WTC11 (cell line): ENCODE data around the gene SLC38A10. TPM values are rescaled to one million over a fixed set of nuclear protein-coding genes. Genes with fewer than 3 reads are reported as not detected.

ENCODE experiments used
- ATAC-seq: fragments of 200-7000 bp; cut with Tn5 transposase; 2 replicates; pipeline ENCODE4 v1.10.0; 2021; ENCODE audit warnings: mild to moderate bottlenecking, moderate library complexity
- CTCF ChIA-PET: fragments of 300-600 bp; sonication (Branson Sonifier 250); formaldehyde crosslinking; loops from one replicate; lab custom pipeline; 2021; ENCODE audit warnings: antibody characterized with exemption; lab: Charles Lee
- POLR2A ChIA-PET: fragments of 350-600 bp; sonication (Branson Sonifier 250); formaldehyde crosslinking; loops from one replicate; lab custom pipeline; 2021; ENCODE audit warnings: antibody characterized with exemption; lab: Charles Lee
- DNase-seq: peaks from one replicate; pipeline ENCODE4 v3.0.0; 2021; ENCODE audit warnings: low spot score
- H3K27ac Mint-ChIP-seq: 2 replicates; pipeline ENCODE4 v1.8.0; 2021; ENCODE audit warnings: mixed read lengths
- H3K27me3 Mint-ChIP-seq: 2 replicates; pipeline ENCODE4 v1.8.0; 2021; ENCODE audit warnings: low read depth, mild to moderate bottlenecking, moderate library complexity, mixed read lengths
- H3K36me3 Mint-ChIP-seq: 2 replicates; pipeline ENCODE4 v1.8.0; 2021; ENCODE audit warnings: mixed read lengths
- H3K4me1 Mint-ChIP-seq: 2 replicates; pipeline ENCODE4 v1.8.0; 2022; ENCODE audit warnings: mixed read lengths
- H3K4me3 Mint-ChIP-seq: 2 replicates; pipeline ENCODE4 v1.8.0; 2021; ENCODE audit warnings: mild to moderate bottlenecking, moderate library complexity, mixed read lengths
- H3K9me3 Mint-ChIP-seq: 2 replicates; pipeline ENCODE4 v1.8.0; 2021; ENCODE audit warnings: mixed read lengths
- ATF1 ChIP-seq: sonication (generic); formaldehyde crosslinking; IDR thresholded peaks from 2 replicates; pipeline ENCODE4 v1.8.1; 2023; ENCODE audit warnings: mild to moderate bottlenecking, moderate library complexity, missing genetic modification reagents
- CREM ChIP-seq: sonication (generic); formaldehyde crosslinking; IDR thresholded peaks from 2 replicates; pipeline ENCODE4 v1.8.1; 2022; ENCODE audit warnings: mild to moderate bottlenecking, missing genetic modification reagents, moderate library complexity
- FOXJ3 ChIP-seq: sonication (generic); formaldehyde crosslinking; IDR thresholded peaks from 2 replicates; pipeline ENCODE4 v1.9.0; 2021; ENCODE audit warnings: missing genetic modification reagents, mild to moderate bottlenecking, borderline replicate concordance
- GRHL2 ChIP-seq: fragments of 250-450 bp; sonication (Bioruptor Pico); IDR thresholded peaks from 2 replicates; pipeline ENCODE4 v1.8.0; 2022; ENCODE audit warnings: mild to moderate bottlenecking, moderate library complexity; ENCODE audit not compliant: insufficient replicate concordance, severe bottlenecking
- JAZF1 ChIP-seq: fragments of 250-450 bp; sonication (Bioruptor Pico); IDR thresholded peaks from 2 replicates; pipeline ENCODE4 v1.9.0; 2021; ENCODE audit warnings: moderate library complexity, mild to moderate bottlenecking, inconsistent platforms
- NR2C2 ChIP-seq: sonication (generic); formaldehyde crosslinking; IDR thresholded peaks from 2 replicates; pipeline ENCODE4 v1.8.0; 2022; ENCODE audit warnings: mild to moderate bottlenecking, missing genetic modification reagents
- NR3C1 ChIP-seq: sonication (generic); formaldehyde crosslinking; conservative IDR thresholded peaks from 2 replicates; pipeline ENCODE4 v1.8.1; 2023; ENCODE audit warnings: low read depth, mild to moderate bottlenecking, missing genetic modification reagents
- SP1 ChIP-seq: sonication (generic); formaldehyde crosslinking; conservative IDR thresholded peaks from 2 replicates; pipeline ENCODE4 v1.8.1; 2022; ENCODE audit warnings: missing genetic modification reagents
- ZBTB21 ChIP-seq: sonication (generic); formaldehyde crosslinking; IDR thresholded peaks from 2 replicates; pipeline ENCODE4 v1.8.1; 2023; ENCODE audit warnings: mild to moderate bottlenecking, missing genetic modification reagents, borderline replicate concordance
- ZNF219 ChIP-seq: sonication (generic); formaldehyde crosslinking; IDR thresholded peaks from 2 replicates; pipeline ENCODE4 v1.8.0; 2023; ENCODE audit warnings: missing genetic modification reagents, mild to moderate bottlenecking, borderline replicate concordance
- ZNF671 ChIP-seq: fragments of 250-450 bp; sonication (Bioruptor Pico); IDR thresholded peaks from 2 replicates; pipeline ENCODE4 v1.8.0; 2021; ENCODE audit warnings: mild to moderate bottlenecking
- total RNA-seq: library from RNA; stranded (reverse); gene quantifications from 3 replicates; pipeline ENCODE4 v1.2.3, GENCODE V29; 2021
- TF ChIP-seq, protein P1 (sequence below): sonication (generic); formaldehyde crosslinking; IDR thresholded peaks from 2 replicates; pipeline ENCODE4 v1.8.0; 2023; ENCODE audit warnings: missing genetic modification reagents, mild to moderate bottlenecking, borderline replicate concordance
- TF ChIP-seq, protein P2 (sequence below): sonication (generic); formaldehyde crosslinking; IDR thresholded peaks from 2 replicates; pipeline ENCODE4 v1.8.1; 2022; ENCODE audit warnings: mild to moderate bottlenecking, moderate library complexity, missing genetic modification reagents
- TF ChIP-seq, protein P3 (sequence below): sonication (generic); formaldehyde crosslinking; IDR thresholded peaks from 2 replicates; pipeline ENCODE4 v1.8.0; 2022; ENCODE audit warnings: mild to moderate bottlenecking, missing genetic modification reagents
- TF ChIP-seq, protein P4 (sequence below): sonication (generic); formaldehyde crosslinking; IDR thresholded peaks from 2 replicates; pipeline ENCODE4 v1.8.1; 2023; ENCODE audit warnings: mild to moderate bottlenecking, moderate library complexity, missing genetic modification reagents
- TF ChIP-seq, protein P5 (sequence below): sonication (generic); formaldehyde crosslinking; IDR thresholded peaks from 2 replicates; pipeline ENCODE4 v1.8.1; 2022; ENCODE audit warnings: low read depth, mild to moderate bottlenecking, moderate library complexity, missing genetic modification reagents, borderline replicate concordance
- TF ChIP-seq, protein P6 (sequence below): fragments of 250-450 bp; sonication (Bioruptor Pico); IDR thresholded peaks from 2 replicates; pipeline ENCODE4 v1.9.0; 2021; ENCODE audit warnings: mild to moderate bottlenecking, borderline replicate concordance
- TF ChIP-seq, protein P7 (sequence below): sonication (generic); formaldehyde crosslinking; IDR thresholded peaks from 2 replicates; pipeline ENCODE4 v1.8.1; 2022; ENCODE audit warnings: missing genetic modification reagents, borderline replicate concordance

Gene SLC38A10
- total RNA-seq, 1 experiment from 2014 or later = 47.0 TPM

DNA sequence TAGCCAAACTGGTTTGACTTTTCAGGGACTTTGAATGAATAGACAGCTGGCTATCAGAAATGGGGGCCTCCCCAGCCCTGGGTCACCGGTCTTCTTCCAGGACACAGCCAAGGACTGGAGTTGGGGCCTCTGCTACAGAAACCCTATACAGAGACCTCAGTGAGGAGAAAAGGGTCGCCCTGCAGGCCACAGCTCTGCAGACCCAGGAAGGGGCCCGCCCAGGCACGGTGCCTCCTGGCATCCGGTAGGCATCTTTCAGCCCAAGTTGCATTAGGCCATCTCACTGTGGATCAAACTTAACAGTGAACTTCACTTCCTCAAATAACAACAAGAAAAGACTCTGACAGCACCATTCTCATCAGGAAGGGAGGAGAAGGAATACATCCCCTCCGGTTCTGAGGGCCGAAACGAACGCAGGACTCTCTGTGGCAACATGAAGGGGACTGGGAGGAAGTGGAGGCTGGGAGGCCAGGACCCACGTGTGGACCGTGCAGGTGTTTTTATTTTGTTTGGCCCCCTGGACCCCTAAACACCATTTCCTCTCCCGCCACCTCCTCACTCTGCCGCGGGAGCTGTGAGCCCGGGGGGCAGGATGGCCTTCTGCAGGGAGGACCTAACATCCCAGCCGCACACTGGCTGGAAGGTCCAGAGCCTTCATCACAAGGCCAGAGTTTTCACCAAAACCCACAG is 7.2 kb downstream of the SLC38A10 start (continued):
- TF ChIP-seq, protein P1, sequence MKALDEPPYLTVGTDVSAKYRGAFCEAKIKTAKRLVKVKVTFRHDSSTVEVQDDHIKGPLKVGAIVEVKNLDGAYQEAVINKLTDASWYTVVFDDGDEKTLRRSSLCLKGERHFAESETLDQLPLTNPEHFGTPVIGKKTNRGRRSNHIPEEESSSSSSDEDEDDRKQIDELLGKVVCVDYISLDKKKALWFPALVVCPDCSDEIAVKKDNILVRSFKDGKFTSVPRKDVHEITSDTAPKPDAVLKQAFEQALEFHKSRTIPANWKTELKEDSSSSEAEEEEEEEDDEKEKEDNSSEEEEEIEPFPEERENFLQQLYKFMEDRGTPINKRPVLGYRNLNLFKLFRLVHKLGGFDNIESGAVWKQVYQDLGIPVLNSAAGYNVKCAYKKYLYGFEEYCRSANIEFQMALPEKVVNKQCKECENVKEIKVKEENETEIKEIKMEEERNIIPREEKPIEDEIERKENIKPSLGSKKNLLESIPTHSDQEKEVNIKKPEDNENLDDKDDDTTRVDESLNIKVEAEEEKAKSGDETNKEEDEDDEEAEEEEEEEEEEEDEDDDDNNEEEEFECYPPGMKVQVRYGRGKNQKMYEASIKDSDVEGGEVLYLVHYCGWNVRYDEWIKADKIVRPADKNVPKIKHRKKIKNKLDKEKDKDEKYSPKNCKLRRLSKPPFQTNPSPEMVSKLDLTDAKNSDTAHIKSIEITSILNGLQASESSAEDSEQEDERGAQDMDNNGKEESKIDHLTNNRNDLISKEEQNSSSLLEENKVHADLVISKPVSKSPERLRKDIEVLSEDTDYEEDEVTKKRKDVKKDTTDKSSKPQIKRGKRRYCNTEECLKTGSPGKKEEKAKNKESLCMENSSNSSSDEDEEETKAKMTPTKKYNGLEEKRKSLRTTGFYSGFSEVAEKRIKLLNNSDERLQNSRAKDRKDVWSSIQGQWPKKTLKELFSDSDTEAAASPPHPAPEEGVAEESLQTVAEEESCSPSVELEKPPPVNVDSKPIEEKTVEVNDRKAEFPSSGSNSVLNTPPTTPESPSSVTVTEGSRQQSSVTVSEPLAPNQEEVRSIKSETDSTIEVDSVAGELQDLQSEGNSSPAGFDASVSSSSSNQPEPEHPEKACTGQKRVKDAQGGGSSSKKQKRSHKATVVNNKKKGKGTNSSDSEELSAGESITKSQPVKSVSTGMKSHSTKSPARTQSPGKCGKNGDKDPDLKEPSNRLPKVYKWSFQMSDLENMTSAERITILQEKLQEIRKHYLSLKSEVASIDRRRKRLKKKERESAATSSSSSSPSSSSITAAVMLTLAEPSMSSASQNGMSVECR (CRISPR knock-in tag) = no peak
- TF ChIP-seq, protein P2, sequence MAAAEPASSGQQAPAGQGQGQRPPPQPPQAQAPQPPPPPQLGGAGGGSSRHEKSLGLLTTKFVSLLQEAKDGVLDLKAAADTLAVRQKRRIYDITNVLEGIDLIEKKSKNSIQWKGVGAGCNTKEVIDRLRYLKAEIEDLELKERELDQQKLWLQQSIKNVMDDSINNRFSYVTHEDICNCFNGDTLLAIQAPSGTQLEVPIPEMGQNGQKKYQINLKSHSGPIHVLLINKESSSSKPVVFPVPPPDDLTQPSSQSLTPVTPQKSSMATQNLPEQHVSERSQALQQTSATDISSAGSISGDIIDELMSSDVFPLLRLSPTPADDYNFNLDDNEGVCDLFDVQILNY (CRISPR knock-in tag) = no peak
- TF ChIP-seq ATF1 (CRISPR knock-in tag) (no peak), NR3C1 (CRISPR knock-in tag) (no peak), CREM (CRISPR knock-in tag) (no peak), JAZF1 (CRISPR knock-in tag) (no peak), ZNF219 (CRISPR knock-in tag) (no peak)
- TF ChIP-seq, protein P3, sequence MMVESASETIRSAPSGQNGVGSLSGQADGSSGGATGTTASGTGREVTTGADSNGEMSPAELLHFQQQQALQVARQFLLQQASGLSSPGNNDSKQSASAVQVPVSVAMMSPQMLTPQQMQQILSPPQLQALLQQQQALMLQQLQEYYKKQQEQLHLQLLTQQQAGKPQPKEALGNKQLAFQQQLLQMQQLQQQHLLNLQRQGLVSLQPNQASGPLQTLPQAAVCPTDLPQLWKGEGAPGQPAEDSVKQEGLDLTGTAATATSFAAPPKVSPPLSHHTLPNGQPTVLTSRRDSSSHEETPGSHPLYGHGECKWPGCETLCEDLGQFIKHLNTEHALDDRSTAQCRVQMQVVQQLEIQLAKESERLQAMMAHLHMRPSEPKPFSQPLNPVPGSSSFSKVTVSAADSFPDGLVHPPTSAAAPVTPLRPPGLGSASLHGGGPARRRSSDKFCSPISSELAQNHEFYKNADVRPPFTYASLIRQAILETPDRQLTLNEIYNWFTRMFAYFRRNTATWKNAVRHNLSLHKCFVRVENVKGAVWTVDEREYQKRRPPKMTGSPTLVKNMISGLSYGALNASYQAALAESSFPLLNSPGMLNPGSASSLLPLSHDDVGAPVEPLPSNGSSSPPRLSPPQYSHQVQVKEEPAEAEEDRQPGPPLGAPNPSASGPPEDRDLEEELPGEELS (CRISPR knock-in tag) = no peak
- TF ChIP-seq, protein P4, sequence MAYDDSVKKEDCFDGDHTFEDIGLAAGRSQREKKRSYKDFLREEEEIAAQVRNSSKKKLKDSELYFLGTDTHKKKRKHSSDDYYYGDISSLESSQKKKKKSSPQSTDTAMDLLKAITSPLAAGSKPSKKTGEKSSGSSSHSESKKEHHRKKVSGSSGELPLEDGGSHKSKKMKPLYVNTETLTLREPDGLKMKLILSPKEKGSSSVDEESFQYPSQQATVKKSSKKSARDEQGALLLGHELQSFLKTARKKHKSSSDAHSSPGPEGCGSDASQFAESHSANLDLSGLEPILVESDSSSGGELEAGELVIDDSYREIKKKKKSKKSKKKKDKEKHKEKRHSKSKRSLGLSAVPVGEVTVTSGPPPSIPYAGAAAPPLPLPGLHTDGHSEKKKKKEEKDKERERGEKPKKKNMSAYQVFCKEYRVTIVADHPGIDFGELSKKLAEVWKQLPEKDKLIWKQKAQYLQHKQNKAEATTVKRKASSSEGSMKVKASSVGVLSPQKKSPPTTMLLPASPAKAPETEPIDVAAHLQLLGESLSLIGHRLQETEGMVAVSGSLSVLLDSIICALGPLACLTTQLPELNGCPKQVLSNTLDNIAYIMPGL (CRISPR knock-in tag) = no peak
- TF ChIP-seq, all 79 proteins: peak for 0

DNA sequence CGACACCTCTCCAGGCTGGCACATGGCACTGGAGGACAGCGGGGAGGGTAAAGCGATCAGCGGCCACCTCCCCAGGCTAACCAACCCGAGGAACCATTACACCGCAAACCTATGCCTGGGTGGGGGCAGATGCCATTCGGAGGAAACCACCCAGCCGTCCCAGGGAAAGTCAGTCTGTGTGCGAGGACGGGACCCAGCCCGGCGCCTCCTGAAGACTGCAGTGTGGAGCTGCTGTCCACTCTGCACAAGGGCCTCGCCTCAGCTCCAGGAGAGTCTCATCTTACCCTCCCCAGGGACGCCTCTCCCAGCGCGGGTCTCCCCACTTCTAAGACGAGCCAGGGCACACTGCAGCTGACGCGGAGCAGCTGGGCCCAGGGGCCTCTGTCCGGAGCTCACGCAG is 8.0 kb downstream of the SLC38A10 start:
- H3K4me3 Mint-ChIP-seq = no peak overlapping the region
- H3K36me3 Mint-ChIP-seq = peaks cover 7% of the 10 kb centered on the region; the same call in 1 of the 2 replicates
- peak overlapping the region; percentile 44; the same call in 1 of the 2 replicates for H3K27ac Mint-ChIP-seq
- POLR2A ChIA-PET = no interaction called here
- CTCF ChIA-PET = interaction anchor here (0.9 to 1.5 kb wide), 3 partner anchors 8 to 78 kb away, joined by 3 to 4 read pairs (median 3); partner anchors contain the start of gene SLC38A10
- no peaks in the 10 kb centered on the region for H3K27me3 Mint-ChIP-seq
- no peak for DNase-seq
- H3K9me3 Mint-ChIP-seq = no peaks in the 10 kb centered on the region
- 0 out of 2 replicates have a peak, but pooled peaks cover 5% of the 10 kb centered on the region for H3K4me1 Mint-ChIP-seq
- ATAC-seq = no peak
- TF ChIP-seq FOXJ3 (CRISPR knock-in tag) = no peak
- TF ChIP-seq, protein P5, sequence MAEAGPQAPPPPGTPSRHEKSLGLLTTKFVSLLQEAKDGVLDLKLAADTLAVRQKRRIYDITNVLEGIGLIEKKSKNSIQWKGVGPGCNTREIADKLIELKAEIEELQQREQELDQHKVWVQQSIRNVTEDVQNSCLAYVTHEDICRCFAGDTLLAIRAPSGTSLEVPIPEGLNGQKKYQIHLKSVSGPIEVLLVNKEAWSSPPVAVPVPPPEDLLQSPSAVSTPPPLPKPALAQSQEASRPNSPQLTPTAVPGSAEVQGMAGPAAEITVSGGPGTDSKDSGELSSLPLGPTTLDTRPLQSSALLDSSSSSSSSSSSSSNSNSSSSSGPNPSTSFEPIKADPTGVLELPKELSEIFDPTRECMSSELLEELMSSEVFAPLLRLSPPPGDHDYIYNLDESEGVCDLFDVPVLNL (CRISPR knock-in tag) = no peak
- TF ChIP-seq, protein P6, sequence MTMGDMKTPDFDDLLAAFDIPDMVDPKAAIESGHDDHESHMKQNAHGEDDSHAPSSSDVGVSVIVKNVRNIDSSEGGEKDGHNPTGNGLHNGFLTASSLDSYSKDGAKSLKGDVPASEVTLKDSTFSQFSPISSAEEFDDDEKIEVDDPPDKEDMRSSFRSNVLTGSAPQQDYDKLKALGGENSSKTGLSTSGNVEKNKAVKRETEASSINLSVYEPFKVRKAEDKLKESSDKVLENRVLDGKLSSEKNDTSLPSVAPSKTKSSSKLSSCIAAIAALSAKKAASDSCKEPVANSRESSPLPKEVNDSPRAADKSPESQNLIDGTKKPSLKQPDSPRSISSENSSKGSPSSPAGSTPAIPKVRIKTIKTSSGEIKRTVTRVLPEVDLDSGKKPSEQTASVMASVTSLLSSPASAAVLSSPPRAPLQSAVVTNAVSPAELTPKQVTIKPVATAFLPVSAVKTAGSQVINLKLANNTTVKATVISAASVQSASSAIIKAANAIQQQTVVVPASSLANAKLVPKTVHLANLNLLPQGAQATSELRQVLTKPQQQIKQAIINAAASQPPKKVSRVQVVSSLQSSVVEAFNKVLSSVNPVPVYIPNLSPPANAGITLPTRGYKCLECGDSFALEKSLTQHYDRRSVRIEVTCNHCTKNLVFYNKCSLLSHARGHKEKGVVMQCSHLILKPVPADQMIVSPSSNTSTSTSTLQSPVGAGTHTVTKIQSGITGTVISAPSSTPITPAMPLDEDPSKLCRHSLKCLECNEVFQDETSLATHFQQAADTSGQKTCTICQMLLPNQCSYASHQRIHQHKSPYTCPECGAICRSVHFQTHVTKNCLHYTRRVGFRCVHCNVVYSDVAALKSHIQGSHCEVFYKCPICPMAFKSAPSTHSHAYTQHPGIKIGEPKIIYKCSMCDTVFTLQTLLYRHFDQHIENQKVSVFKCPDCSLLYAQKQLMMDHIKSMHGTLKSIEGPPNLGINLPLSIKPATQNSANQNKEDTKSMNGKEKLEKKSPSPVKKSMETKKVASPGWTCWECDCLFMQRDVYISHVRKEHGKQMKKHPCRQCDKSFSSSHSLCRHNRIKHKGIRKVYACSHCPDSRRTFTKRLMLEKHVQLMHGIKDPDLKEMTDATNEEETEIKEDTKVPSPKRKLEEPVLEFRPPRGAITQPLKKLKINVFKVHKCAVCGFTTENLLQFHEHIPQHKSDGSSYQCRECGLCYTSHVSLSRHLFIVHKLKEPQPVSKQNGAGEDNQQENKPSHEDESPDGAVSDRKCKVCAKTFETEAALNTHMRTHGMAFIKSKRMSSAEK (CRISPR knock-in tag) = no peak
- TF ChIP-seq GRHL2 (CRISPR knock-in tag) = no peak
- TF ChIP-seq, protein P7, sequence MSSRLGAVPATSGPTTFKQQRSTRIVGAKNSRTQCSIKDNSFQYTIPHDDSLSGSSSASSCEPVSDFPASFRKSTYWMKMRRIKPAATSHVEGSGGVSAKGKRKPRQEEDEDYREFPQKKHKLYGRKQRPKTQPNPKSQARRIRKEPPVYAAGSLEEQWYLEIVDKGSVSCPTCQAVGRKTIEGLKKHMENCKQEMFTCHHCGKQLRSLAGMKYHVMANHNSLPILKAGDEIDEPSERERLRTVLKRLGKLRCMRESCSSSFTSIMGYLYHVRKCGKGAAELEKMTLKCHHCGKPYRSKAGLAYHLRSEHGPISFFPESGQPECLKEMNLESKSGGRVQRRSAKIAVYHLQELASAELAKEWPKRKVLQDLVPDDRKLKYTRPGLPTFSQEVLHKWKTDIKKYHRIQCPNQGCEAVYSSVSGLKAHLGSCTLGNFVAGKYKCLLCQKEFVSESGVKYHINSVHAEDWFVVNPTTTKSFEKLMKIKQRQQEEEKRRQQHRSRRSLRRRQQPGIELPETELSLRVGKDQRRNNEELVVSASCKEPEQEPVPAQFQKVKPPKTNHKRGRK (CRISPR knock-in tag) = no peak
- TF ChIP-seq SP1 (CRISPR knock-in tag) = no peak
- TF ChIP-seq NR2C2 (CRISPR knock-in tag) = no peak
- TF ChIP-seq ZNF671 = no peak
- TF ChIP-seq ZBTB21 (CRISPR knock-in tag) = no peak
- no peak for TF ChIP-seq ATF1 (CRISPR knock-in tag)
